Inflammatory macrophage (primary cell): ENCODE data around the gene CERS3.

Experiments used
- DNase-seq, 2 donors: peaks; one replicate each; pipeline ENCODE4 v3.0.0-alpha.2; 2020 to 2022
- total RNA-seq, 18 experiments: gene quantifications; one replicate each; lab custom pipeline; 2026; ENCODE audit warnings: mixed read lengths in 6 of 18, inconsistent platforms in 2 of 18; lab: John Stamatoyannopoulos, UW

Gene CERS3
- 0 to 0.21 (median 0.04) reads per million in 18 experiments for total RNA-seq

DNA sequence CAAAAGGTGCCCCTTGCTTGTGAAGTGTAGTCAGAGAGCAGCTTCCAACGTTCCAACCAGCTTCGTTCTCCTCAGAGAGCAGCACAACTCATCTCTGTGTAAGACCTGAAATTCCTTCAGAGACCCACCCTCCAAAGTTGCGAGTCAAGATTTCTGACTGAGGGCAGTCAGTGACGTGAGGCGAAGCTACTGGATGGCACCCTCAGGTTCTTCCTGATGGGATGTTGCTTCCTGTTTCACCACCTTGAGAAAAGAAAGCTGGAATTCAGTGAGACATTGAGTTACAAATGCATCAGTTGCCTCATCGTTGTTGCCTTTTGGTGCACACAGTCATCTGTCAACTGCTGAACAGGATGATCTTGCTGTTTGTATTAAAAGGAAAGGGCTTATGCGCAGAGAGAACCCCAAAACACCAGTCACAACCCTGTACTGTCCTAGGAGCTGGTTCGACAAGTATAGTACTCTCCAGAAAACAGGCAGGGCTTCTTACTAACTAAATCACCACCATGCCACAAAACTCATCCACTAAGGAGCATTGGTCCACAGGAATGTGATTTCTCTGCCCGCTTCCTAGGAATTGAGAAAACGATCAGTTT, at the start of gene CERS3:
TSS of gene CERS3 (minus strand) at position 118 of the 596 bp plus-strand sequence. CDS start 27,101 bp downstream, outside the sequence.
- DNase-seq = no peak

DNA sequence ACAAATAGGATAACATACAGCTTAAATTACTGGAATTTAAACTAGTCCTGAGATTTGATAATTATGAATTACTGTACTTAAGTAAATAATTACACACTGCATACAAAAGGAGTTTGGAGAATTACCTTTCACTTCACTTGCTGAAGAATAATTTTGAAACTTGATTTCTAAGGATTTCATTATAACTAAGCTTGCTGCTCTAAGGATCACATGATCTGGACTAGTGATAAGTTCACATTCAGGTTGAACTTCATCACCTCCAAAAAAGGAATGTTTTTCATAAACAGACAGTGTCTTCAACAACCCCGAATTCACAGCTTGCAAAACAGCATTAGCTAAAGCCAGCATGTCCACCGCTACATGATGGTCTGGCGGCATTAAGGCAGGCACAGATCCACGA, 44.8 kb upstream of the CERS3 start:
- no peak for DNase-seq

DNA sequence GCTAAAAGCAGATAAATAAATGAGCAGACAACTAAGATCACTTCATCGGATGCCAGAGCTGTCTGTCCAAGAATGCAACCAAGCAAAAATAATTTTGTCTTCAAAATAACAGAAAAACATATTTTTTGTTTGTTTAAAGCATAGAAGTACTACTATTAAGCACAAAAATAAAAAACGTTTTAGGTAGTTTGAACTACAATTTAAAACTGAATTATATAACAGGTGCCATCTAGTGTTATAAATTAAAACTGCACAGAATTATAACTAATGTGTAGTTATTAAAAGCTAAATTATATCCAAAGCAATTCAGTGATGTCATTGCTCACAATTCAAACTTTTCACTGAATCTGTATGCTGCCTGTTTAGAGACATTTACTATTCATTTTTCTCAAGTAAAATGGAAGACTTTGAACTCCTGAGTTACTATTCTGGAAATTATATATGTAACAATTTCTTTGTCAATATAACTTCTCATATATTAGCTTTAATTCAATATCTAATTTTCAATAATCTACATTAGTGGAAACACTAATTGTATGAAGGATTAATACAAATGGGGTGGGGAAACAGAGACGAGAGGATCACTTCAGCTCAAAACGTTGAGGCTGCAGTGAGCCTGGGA, 43.7 kb upstream of the CERS3 start:
- peak in 1 of 2 donors; percentile 76 for DNase-seq

DNA sequence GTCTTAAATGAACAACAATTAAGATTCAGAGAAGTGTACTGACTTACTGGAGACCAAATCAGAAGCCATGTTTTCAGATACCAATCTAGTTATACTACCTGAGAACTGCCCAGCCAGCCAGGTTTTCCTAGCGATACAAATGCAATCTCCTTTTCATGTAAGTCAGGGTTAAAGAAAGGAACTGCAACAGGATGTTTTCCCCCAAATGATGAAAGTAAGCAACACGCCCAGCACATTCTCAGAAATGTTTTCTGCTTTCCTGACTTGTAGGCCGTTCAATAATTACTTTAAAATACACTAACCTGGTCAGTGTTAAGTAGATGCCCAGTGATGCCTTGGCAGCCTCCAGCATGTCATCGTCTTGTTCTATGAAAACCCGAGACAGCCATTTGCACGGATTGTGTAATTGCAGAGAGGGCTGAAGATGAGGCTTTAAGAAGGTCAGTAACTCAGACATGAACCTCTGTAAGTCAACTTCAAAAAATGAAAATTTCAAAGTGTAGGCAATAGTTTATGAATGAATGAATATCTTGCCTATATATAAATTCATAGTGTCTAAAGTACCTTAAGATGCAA, 42.9 kb upstream of the CERS3 start:
- DNase-seq = no peak

DNA sequence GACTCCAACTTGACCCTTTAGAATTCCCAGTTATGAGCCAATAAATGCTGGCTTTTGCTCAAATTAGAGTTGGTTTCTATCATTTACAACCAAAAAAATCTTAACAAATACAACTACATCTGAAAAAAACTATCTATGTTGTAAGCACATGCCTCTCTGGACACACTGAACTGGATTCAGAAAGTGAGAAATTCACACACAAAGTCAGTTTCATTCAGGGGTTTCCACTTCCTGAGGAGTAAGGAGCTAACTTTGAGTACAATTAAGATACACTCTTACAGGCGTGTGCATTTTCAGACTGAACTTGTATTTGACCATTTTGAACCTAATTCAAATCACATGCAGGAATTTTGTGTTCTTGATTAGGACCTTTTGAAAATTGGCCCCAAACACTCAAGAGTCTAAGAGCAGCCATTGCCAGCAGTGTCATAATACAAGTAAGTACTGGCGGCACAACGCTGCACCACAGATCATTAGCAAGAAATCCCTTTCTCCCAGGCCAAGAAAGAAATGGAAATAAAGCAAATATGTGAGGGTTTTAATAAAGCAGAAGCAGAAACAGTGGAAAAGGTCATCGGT, 42.1 kb upstream of the CERS3 start:
- no peak for DNase-seq

DNA sequence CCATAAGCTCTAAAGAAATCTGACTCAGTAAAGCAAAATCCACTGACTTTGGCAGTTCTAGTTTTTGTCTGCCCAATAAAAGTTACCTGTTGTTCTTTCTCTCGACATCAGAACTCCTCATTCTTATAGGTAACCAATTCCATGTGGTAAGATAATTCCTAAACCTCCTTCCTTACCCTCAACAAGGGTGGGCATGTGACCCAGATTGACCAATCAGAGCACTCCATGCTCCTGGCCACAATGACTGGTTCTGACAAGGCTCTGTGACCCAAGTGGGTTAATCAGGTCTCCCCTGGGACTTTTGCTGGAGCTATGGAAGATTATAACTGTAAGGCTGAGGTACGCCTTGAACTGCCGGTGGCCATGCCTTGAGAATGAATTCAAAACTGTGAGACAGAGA, 41.5 kb upstream of the CERS3 start:
- DNase-seq = no peak

DNA sequence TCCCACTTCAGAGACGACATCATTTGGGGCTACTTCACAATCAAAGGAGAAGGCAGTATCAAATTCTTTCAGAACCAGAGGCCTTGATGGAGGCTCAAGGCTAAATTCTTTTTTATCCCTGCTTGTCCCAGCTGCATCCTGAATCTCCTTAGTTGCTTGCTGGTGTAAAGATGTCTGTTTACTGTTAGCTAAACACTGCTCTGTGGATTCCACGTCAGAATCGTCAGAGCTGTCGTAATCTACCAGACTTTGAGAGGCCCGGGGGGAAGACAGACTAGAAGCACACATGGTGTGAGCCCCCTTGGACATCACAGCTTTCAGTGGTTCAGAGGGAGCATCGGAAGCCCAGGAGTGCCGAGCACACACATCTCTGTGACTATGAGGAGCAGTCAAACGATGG, 40.6 kb upstream of the CERS3 start:
- DNase-seq = no peak

DNA sequence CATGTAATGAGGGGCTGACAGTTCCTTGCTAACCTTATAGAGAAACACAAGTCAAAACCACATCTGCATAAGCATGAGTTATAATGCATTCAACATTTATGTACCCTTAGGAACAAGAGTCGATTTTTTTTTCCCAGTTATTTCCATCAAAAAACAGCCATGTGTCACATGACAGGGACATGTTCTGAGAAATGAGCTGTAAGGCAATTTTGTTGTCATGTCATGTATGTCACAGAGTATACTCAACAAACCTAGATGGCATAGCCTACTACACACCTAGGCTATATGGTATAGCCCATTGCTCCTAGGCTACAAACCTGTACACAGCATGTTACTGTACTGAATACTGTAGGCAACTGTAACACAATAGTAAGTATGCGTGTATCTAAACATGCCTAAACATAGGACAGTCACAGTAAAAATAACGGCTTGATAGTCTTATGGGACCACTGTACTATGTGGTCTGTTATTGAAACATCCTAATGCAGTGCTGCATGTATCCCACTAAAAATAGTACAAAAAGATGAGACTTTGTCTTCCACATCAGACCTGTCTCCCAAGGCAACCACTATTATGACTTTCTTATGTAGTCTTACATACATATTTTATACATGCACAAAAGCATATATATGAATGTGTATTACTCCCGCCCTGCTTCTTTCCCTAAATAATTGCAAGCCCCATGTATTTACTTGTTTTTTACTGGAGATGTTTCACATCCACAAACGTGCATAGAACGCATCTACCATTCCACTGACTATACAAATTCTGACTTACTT, 38.3 kb upstream of the CERS3 start:
- DNase-seq = no peak

DNA sequence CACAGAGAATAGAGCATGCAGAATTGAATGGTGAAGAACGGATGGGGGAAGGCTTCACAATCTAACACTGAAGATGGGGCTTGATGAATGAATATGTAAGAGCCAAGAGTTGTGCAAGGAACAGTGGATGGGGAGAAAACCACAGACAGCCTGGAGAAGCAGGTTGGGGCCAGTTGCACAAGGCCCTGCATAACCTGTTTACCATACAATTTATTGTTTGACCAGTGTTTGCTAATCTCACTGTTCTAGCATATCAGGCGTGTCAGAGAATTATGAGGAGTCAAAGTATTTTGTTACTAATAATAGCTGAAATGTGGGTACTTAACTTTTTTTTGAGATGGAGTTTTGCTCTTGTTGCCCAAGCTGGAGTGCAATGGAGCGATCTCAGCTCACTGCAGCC, 36.8 kb upstream of the CERS3 start:
- DNase-seq = no peak

DNA sequence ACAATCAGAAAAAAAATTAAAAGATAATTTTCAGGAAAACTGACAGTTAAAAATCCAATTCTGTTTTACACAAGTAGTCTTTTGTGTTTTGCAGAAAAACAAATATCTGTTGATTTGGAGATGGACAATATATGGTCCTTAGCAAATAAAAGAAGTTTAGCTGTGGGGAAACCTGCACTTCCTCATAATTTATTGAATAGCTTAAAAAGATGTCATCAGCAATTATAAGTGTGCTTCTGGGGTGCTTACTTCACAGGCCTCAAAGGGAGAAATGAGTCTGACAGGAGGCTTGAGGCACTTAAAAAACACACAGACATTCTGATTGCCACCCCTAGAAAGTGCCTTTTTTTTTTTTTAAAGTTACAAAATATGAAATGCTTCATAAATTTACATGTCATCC, 31.6 kb upstream of the CERS3 start:
- peak; percentile 50 to 75 for DNase-seq

DNA sequence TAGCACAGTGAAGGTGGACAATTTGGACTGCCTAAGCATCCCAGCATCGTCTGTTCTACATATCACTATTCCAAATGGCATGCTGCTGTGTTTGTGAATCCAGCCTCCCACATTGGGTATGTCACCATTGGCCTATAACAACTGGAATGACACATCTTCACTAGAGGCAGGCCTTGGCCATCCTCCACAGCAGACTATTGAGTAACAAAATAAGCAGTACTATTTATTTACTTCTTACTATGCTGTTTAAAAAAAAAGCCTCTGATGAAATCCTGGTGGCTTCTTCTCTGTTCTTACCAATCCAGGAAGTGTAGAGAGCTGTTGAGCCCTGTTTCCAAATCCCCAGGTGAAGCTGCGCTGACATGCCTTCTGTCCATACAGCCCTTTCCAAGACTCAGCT, 30.6 kb upstream of the CERS3 start:
- peak; percentile 91 for DNase-seq

DNA sequence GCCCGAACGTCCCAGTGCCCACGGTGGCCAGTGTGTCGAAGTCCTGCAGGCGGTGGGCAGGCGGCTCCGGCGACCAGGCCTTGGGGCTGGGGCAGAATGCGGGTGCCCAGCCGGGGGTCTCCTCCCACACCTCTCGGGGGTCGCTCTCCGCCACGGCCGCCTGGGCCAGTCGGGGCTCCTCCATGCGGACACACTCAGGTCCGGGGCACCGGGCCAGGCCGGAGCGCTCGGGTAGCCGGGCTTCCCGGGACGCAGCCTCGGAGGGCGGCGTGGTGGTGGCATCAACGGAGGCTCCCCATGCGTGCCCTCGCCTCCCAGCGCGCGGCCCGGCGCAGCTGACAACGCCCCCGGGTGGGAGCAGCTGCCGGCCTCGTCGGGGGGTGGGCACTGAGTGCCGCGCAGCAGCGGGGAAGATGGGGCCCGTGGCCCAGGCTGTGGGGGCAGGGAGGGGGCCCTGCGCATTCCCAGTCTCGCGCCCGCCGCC, 30.1 kb upstream of the CERS3 start:
- DNase-seq = no peak

DNA sequence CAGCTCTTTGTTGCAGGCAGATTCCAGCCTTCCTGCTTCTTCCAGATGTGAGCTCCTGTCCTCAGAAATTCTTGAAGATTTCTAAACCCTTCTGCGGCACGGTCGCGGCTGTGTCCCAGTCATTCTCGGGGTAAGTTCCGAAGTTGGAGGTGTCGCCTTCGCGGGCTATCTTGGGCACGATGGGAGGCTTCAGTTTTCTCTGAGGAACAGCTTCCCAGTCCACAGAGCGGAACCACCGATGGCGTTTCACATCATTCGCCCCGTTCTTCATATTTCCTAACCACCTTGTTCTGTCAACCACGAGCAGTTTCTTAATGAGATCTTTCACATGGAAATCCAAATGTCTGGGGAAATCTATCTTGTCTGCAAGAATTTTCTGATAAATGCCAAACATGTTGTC, 24.7 kb upstream of the CERS3 start:
- no peak for DNase-seq

DNA sequence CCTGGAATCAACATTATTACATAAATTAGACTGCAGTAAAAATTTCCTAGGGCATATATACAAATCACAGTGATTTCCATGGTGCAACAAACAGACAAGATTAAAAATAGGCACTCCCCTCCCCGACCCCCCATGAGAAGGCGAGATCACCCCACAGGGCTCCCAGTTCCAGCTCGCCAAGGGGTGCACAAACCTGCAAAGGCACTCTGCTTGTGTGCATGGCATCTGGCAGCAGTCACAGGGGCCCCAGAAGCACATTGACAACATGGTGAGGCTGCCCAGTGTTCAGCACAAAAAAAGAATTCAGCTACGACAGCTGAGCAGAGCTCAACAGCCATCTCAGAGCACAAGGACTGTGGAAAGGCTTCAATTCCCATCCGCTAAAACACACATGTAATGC, 19.2 kb upstream of the CERS3 start:
- no peak for DNase-seq

DNA sequence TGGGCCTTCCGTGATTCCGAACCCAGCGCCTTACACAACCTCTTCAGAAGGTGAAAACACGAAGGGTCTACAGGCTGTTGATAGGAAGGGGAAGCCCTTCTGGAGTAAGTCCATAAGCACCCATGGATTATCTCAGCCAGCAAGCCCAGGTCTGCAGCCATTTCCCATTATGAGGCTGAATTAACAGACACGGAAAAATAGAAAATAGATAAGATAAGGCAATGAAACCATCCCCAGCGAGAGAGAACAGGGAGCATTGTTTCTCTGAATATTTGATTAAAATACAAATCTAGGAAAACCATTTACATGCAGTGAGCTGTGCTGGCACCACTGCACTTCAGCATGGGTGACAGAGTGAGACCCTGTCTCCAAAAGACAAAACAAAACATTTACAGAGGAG, 16.2 kb upstream of the CERS3 start:
- no peak for DNase-seq

DNA sequence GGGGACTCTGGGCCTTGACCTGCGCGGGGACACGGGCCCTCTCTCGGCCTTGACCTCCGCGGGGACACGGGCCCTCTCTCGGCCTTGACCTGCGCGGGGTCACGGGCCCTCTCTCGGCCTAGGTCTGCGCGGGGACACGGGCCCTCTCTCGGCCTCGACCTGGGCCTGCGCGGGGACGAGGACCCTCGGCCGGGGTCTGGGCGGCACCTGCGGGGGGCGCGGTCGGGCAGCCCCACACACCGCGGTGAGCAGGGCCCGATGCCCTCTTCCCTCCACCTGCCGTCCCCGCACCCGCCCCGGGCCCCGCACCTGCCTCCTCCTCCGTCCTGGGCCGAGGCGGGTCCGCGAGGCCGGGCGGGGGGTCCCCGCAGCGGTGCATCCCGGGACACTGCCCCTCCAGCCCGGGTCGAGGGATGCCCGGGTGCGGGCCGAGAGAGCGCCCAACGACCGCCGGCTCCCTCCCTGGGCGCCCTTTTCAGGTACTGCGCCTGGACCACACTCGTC, 15.6 kb upstream of the CERS3 start:
- no peak for DNase-seq

DNA sequence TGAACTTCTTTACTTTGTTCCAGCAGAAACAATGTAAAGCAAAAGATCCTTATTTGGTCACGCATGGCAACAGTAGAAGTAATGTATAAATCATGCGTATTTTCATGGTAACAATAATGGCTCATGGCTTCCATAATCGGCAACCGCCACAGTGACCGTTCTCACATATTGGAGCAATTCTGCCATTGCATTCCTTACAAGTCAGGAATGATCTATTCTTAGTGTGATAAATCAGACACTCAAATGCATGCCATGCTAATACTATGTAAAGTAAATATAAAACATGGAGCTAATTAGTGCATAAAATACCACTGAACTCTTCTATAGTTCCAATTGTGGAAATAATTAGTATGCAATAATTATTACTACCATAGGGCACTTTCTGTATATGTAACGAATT, 13.5 kb upstream of the CERS3 start:
- no peak for DNase-seq

DNA sequence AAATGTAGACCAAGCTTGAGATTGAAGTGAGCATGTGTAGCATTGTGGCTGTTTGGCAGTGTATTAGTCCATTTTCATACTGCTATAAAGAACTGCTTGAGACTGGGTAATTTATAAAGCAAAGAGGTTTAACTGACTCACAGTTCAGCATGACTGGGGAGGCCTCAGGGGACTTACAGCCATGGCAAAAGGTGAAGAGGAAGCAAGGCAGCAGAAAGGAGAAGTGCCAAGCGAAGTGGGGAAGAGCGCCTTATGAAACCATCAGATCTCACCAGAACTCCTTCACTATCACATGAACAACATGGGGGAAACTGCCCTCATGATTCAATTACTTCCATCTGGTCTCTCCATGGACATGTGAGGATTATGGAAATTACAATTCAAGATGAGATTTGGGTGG, 8.6 kb upstream of the CERS3 start:
- peak; percentile 92 to 93 for DNase-seq

DNA sequence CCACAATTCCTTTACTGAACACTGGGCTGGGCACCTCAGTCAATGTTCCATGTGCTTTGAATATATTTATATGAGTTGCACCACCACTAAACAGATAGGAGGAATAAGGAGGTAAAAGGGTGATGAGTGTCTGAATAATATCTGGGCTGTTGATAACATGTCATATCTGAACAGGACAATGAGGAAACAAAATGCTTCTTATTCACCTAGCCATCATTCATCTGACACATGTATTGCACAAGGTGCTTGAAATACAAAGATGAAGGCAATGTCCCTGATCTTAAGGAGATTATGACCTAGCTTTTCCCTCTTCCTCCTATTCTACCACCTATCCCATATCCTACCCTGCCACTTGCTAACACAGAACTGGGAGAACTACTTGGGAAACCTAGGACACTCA, 8.0 kb upstream of the CERS3 start:
- DNase-seq = no peak

DNA sequence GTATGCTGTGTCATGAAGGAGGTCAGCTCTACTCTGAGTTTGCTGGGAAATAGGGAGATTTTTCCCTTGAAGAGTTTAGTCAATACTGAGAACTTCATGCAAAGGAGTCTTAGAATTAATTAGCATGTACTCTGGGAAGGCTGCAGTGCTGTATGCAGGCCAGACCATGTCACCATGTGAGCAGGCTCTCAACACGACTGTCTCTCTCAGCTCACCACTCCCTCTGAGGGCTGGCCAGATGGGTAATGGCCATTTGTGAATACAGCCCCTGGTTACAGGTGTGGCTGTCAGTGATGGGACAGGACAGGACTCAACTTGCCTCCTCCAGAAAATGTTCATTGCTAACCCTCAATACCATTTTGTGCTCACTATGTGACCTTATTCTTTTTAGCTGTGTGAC, 5.1 kb upstream of the CERS3 start:
- no peak for DNase-seq

DNA sequence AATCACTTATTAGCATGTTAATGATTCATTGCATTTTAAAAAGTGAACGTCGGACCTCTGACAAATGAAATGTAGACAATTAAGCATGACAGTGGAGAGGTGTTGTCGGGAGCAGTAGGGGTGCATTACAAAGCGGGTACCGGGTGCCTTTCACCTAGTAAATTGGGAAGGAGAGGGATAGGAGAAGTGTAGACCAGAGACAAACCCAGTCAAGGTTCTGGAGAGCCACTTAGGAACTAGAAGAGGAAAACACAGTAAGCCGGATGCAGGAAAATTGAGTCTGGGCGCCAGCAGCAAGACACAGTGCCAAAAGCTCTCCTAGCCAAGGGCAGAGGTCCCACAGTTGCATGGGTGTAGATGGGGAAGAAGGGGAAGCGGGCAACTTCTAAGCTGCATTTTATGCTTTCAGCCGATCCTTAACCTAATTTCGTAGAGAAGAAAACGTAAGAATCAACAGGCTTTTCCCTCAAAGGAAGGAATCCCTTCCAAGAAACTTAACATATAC, 3.1 kb upstream of the CERS3 start:
- DNase-seq = no peak

DNA sequence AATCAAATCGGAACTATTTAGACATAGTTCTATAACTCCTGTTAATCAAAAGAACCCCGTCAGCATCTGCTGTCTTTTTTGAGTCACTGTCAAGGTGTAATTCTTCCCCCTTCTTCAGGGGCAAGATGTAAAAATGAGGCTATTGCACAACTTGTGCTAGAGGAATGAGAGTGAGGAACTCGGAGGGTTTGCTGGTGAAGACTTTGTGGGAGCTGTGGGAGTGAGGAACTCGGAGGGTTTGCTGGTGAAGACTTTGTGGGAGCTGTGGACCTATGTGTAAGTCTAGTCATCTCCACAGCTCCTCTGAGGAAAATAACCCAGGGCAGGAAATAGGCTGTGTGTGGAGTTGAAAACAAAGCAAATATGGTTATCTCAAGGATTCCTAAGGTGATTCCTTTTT, 2.5 kb upstream of the CERS3 start:
- peak; percentile 51 to 58 for DNase-seq

DNA sequence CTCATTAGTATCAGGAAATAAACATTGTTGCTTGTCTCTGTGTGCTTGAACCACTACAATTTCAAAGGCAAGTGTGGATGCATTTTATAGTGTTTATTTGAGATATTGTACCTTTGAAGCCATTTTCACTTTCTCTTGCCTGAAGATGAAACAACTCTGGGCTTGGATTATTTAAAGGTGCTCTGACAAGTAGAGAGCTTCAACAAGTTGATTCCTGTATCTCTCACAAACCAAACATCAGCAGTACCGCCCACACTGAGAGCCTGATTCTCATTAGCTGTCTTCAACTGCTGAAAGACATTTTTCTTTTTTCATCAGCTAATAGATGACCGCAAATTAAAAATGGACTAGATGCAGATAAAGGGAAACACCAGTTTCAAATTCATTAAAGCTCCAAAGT, 806 bp upstream of the CERS3 start:
- DNase-seq = no peak
